ENCODE measurements around the gene CELSR3.

CELSR3 gene

GRCh38 chr3:48647714-48648113 is 15.0 kb downstream of the CELSR3 start:
- no peak overlapping the region for H3K27ac ChIP-seq (ENCODE audit: low read depth, low read length, severe bottlenecking)
- no peaks in the 10 kb centered on the region for H3K9me3 ChIP-seq (ENCODE audit: control insufficient read depth, low read length)
- H3K36me3 ChIP-seq (ENCODE audit: control insufficient read depth, insufficient read depth, low read length): peaks cover 28% of the 10 kb centered on the region
- H3K4me3 ChIP-seq (ENCODE audit: extremely low read depth, insufficient read depth, low read length, poor library complexity, severe bottlenecking): no peak overlapping the region
- WGBS, 2 experiments (ENCODE audit: insufficient coverage in 2 of 2): 91 to 99% methylated on average over 7 to 9 of the region's 9 CpGs
- no peaks in the 10 kb centered on the region for H3K4me1 ChIP-seq (ENCODE audit: control insufficient read depth, insufficient read depth, low read length, poor library complexity, severe bottlenecking)

GRCh38 chr3:48644898-48645760 is 17.6 kb downstream of the CELSR3 start:
- WGBS, 2 experiments (ENCODE audit: insufficient coverage in 2 of 2): 94 to 99% methylated on average over 14 to 15 of the region's 22 CpGs
- Histone ChIP-seq H3K9me3 (ENCODE audit: control insufficient read depth, low read length) (no peaks in the 10 kb centered on the region), H3K4me3 (ENCODE audit: extremely low read depth, insufficient read depth, low read length, poor library complexity, severe bottlenecking) (no peak overlapping the region), H3K27ac (ENCODE audit: low read depth, low read length, severe bottlenecking) (no peak overlapping the region), H3K36me3 (ENCODE audit: control insufficient read depth, insufficient read depth, low read length) (peaks cover 41% of the 10 kb centered on the region), H3K4me1 (ENCODE audit: control insufficient read depth, insufficient read depth, low read length, poor library complexity, severe bottlenecking) (no peaks in the 10 kb centered on the region)

- Histone ChIP-seq H3K36me3 (ENCODE audit: control insufficient read depth, insufficient read depth, low read length) (peaks cover 51% of the 10 kb centered on the region), H3K4me1 (ENCODE audit: control insufficient read depth, insufficient read depth, low read length, poor library complexity, severe bottlenecking) (peaks cover 2% of the 10 kb centered on the region), H3K9me3 (ENCODE audit: control insufficient read depth, low read length) (no peaks in the 10 kb centered on the region), H3K27ac (ENCODE audit: low read depth, low read length, severe bottlenecking) (no peak overlapping the region), H3K4me3 (ENCODE audit: extremely low read depth, insufficient read depth, low read length, poor library complexity, severe bottlenecking) (no peak overlapping the region)
- 97 to 99% methylated on average over 9 to 12 of the region's 12 CpGs for WGBS, 2 experiments (ENCODE audit: insufficient coverage in 2 of 2)
Observed at GRCh38 chr3:48642605-48643004, 20.1 kb downstream of the CELSR3 start.

- Histone ChIP-seq H3K27ac (ENCODE audit: low read depth, low read length, severe bottlenecking) (no peak overlapping the region), H3K36me3 (ENCODE audit: control insufficient read depth, insufficient read depth, low read length) (peaks cover 53% of the 10 kb centered on the region), H3K9me3 (ENCODE audit: control insufficient read depth, low read length) (no peaks in the 10 kb centered on the region), H3K4me3 (ENCODE audit: extremely low read depth, insufficient read depth, low read length, poor library complexity, severe bottlenecking) (no peak overlapping the region), H3K4me1 (ENCODE audit: control insufficient read depth, insufficient read depth, low read length, poor library complexity, severe bottlenecking) (peaks cover 13% of the 10 kb centered on the region)
- WGBS, 2 experiments (ENCODE audit: insufficient coverage in 2 of 2): 92% methylated on average over 2 to 3 of the region's 3 CpGs
Observed at GRCh38 chr3:48641396-48641795, 21.3 kb downstream of the CELSR3 start.

- Histone ChIP-seq H3K4me3 (ENCODE audit: extremely low read depth, insufficient read depth, low read length, poor library complexity, severe bottlenecking) (no peak overlapping the region), H3K4me1 (ENCODE audit: control insufficient read depth, insufficient read depth, low read length, poor library complexity, severe bottlenecking) (peaks cover 17% of the 10 kb centered on the region), H3K27ac (ENCODE audit: low read depth, low read length, severe bottlenecking) (no peak overlapping the region), H3K36me3 (ENCODE audit: control insufficient read depth, insufficient read depth, low read length) (peaks cover 42% of the 10 kb centered on the region), H3K9me3 (ENCODE audit: control insufficient read depth, low read length) (no peaks in the 10 kb centered on the region)
- WGBS, 2 experiments (ENCODE audit: insufficient coverage in 2 of 2): 96 to 97% methylated on average over 35 to 36 of the region's 38 CpGs
Observed at GRCh38 chr3:48639944-48640606, 22.6 kb downstream of the CELSR3 start.

- 81 to 88% methylated on average over 5 to 6 of the region's 6 CpGs for WGBS, 2 experiments (ENCODE audit: insufficient coverage in 2 of 2)
- no peak overlapping the region for H3K4me3 ChIP-seq (ENCODE audit: extremely low read depth, insufficient read depth, low read length, poor library complexity, severe bottlenecking)
Observed at GRCh38 chr3:48637305-48637704, 25.4 kb downstream of the CELSR3 start.

GRCh38 chr3:48636149-48636655 is 26.5 kb downstream of the CELSR3 start:
- Histone ChIP-seq H3K9me3 (ENCODE audit: control insufficient read depth, low read length) (no peaks in the 10 kb centered on the region), H3K36me3 (ENCODE audit: control insufficient read depth, insufficient read depth, low read length) (peaks cover 59% of the 10 kb centered on the region), H3K4me1 (ENCODE audit: control insufficient read depth, insufficient read depth, low read length, poor library complexity, severe bottlenecking) (peaks cover 23% of the 10 kb centered on the region), H3K4me3 (ENCODE audit: extremely low read depth, insufficient read depth, low read length, poor library complexity, severe bottlenecking) (peak overlapping the region; percentile 95), H3K27ac (ENCODE audit: low read depth, low read length, severe bottlenecking) (peak overlapping the region; percentile 90)
- WGBS, 2 experiments (ENCODE audit: insufficient coverage in 2 of 2): 0 to 7% methylated on average over 2 to 7 of the region's 10 CpGs

More at GRCh38 chr3:48637305-48637704, 25.4 kb downstream of the CELSR3 start:
- Histone ChIP-seq H3K9me3 (ENCODE audit: control insufficient read depth, low read length) (no peaks in the 10 kb centered on the region), H3K4me1 (ENCODE audit: control insufficient read depth, insufficient read depth, low read length, poor library complexity, severe bottlenecking) (peaks cover 23% of the 10 kb centered on the region), H3K27ac (ENCODE audit: low read depth, low read length, severe bottlenecking) (no peak overlapping the region), H3K36me3 (ENCODE audit: control insufficient read depth, insufficient read depth, low read length) (peaks cover 52% of the 10 kb centered on the region)

GRCh38 chr3:48635222-48636021 is 27.3 kb downstream of the CELSR3 start, which contains the start of gene SLC26A6:
Gene SLC26A6, minus strand, starts transcription at chr3:48635461. Its CDS starts 68 bp downstream, at chr3:48635393.
- Histone ChIP-seq H3K9me3 (ENCODE audit: control insufficient read depth, low read length) (no peaks in the 10 kb centered on the region), H3K4me1 (ENCODE audit: control insufficient read depth, insufficient read depth, low read length, poor library complexity, severe bottlenecking) (peaks cover 23% of the 10 kb centered on the region), H3K4me3 (ENCODE audit: extremely low read depth, insufficient read depth, low read length, poor library complexity, severe bottlenecking) (peak within 1 kb of the TSS; percentile 95), H3K36me3 (ENCODE audit: control insufficient read depth, insufficient read depth, low read length) (peaks cover 62% of the 10 kb centered on the region), H3K27ac (ENCODE audit: low read depth, low read length, severe bottlenecking) (peak within 1 kb of the TSS; percentile 90)
- 0% methylated on average over 53 to 62 of the region's 68 CpGs for WGBS, 2 experiments (ENCODE audit: insufficient coverage in 2 of 2)

- 1% methylated on average over 23 to 27 of the region's 30 CpGs for WGBS, 2 experiments (ENCODE audit: insufficient coverage in 2 of 2)
- peak overlapping the region; percentile 90 for H3K27ac ChIP-seq (ENCODE audit: low read depth, low read length, severe bottlenecking)
- peak overlapping the region; percentile 95 for H3K4me3 ChIP-seq (ENCODE audit: extremely low read depth, insufficient read depth, low read length, poor library complexity, severe bottlenecking)
- peaks cover 23% of the 10 kb centered on the region for H3K4me1 ChIP-seq (ENCODE audit: control insufficient read depth, insufficient read depth, low read length, poor library complexity, severe bottlenecking)
- no peaks in the 10 kb centered on the region for H3K9me3 ChIP-seq (ENCODE audit: control insufficient read depth, low read length)
- peaks cover 62% of the 10 kb centered on the region for H3K36me3 ChIP-seq (ENCODE audit: control insufficient read depth, insufficient read depth, low read length)
Observed at GRCh38 chr3:48634661-48635221, 27.9 kb downstream of the CELSR3 start.

GRCh38 chr3:48633743-48634142 is 28.9 kb downstream of the CELSR3 start:
- H3K4me1 ChIP-seq (ENCODE audit: control insufficient read depth, insufficient read depth, low read length, poor library complexity, severe bottlenecking): peaks cover 23% of the 10 kb centered on the region
- no peak overlapping the region for H3K27ac ChIP-seq (ENCODE audit: low read depth, low read length, severe bottlenecking)
- H3K4me3 ChIP-seq (ENCODE audit: extremely low read depth, insufficient read depth, low read length, poor library complexity, severe bottlenecking): no peak overlapping the region
- 100% methylated on average over 1 of the region's 2 CpGs for WGBS, 2 experiments (ENCODE audit: insufficient coverage in 2 of 2)
- peaks cover 66% of the 10 kb centered on the region for H3K36me3 ChIP-seq (ENCODE audit: control insufficient read depth, insufficient read depth, low read length)
- H3K9me3 ChIP-seq (ENCODE audit: control insufficient read depth, low read length): no peaks in the 10 kb centered on the region
